Endothelial cell of umbilical vein (primary cell): Measurements from ENCODE around the gene PCDHB15.
"Not testable (repeated sequence)": the region's sequence is repeated elsewhere in the genome, so short reads cannot be mapped to it uniquely, and the experiment has no call there.

Experiments
- CTCF ChIP-seq, 2 donors: IDR thresholded peaks; 1 replicate in 1 of 2; 2 replicates in 1 of 2; pipeline ENCODE4 v1.5.1; 2011; ENCODE audit warnings: low read length in 2 of 2, mild to moderate bottlenecking in 2 of 2, moderate library complexity in 2 of 2, control low read depth in 1 of 2, inconsistent platforms in 1 of 2, low read depth in 1 of 2; ENCODE audit not compliant: insufficient read depth in 1 of 2; ENCODE audit errors: extremely low read depth in 1 of 2
- EZH2 ChIP-seq: IDR thresholded peaks from 2 replicates; pipeline ENCODE4 v1.6.1; 2012; ENCODE audit warnings: borderline replicate concordance, low read depth, mild to moderate bottlenecking, moderate library complexity, low read length, inconsistent platforms; ENCODE audit not compliant: severe bottlenecking
- FOS ChIP-seq: IDR thresholded peaks from 2 replicates; pipeline ENCODE4 v1.6.1; 2011; ENCODE audit warnings: mild to moderate bottlenecking, low read length, moderate library complexity, borderline replicate concordance; ENCODE audit not compliant: insufficient read depth
- GATA2 ChIP-seq: IDR thresholded peaks from 2 replicates; pipeline ENCODE4 v1.7.0; 2011; ENCODE audit warnings: low read depth, mild to moderate bottlenecking, moderate library complexity, mixed read lengths, low read length; ENCODE audit not compliant: insufficient read length, insufficient read depth
- MAX ChIP-seq: IDR thresholded peaks from 2 replicates; pipeline ENCODE4 v1.6.1; 2011; ENCODE audit not compliant: insufficient read depth, insufficient read length
- MYC ChIP-seq: IDR thresholded peaks from one replicate; pipeline ENCODE4 v1.6.1; 2011; ENCODE audit warnings: mild to moderate bottlenecking, low read depth, low read length
- POLR2A ChIP-seq: IDR thresholded peaks from 2 replicates; pipeline ENCODE4 v1.6.1; 2012; ENCODE audit warnings: low read depth, mild to moderate bottlenecking, control low read depth, low read length
- POLR2AphosphoS5 ChIP-seq: IDR thresholded peaks from 2 replicates; pipeline ENCODE4 v1.6.1; 2012; ENCODE audit warnings: low read depth, mild to moderate bottlenecking, control low read depth, low read length, moderate library complexity; ENCODE audit not compliant: insufficient read depth

- TF ChIP-seq CTCF (IDR thresholded peaks at IDR 0.05; ENCODE audit: extremely low read depth in 1 of 2, insufficient read depth in 1 of 2, low read depth in 1 of 2, low read length in 2 of 2); EZH2; MYC; POLR2A; POLR2AphosphoS5; MAX; FOS; GATA2: not testable (repeated sequence)
Observed at GRCh38 chr5:141213656-141214339, 31.4 kb upstream of the PCDHB15 start, which contains the start of gene PCDHB13.
